HCT116 (cell line): Measurements from ENCODE around the gene USP32.

ENCODE experiments used
- CBX3 ChIP-seq: IDR thresholded peaks from 2 replicates; pipeline ENCODE4 v1.6.1; 2012; ENCODE audit warnings: low read depth
- CTCF ChIP-seq, 3 experiments: fragments of 200-600 bp in 1 of 3; sonication (generic) in 1 of 3; IDR thresholded peaks in 2 of 3; conservative IDR thresholded peaks in 1 of 3; 2 replicates each; pipeline ENCODE4 v1.5.1; 2012 to 2017; ENCODE audit warnings: low read depth in 2 of 3, low read length in 2 of 3, antibody characterized with exemption in 1 of 3, borderline replicate concordance in 1 of 3, control low read depth in 1 of 3, mild to moderate bottlenecking in 1 of 3, mixed read lengths in 1 of 3, mixed run types in 1 of 3, moderate library complexity in 1 of 3; ENCODE audit not compliant: insufficient read depth in 1 of 3
- EZH2phosphoT487 ChIP-seq: fragments of 200-600 bp; IDR thresholded peaks from 2 replicates; pipeline ENCODE4 v1.6.1; 2018; ENCODE audit warnings: antibody characterized with exemption, borderline replicate concordance
- JUND ChIP-seq: IDR thresholded peaks from 2 replicates; pipeline ENCODE4 v1.6.1; 2012
- POLR2A ChIP-seq: IDR thresholded peaks from 2 replicates; pipeline ENCODE4 v1.7.0; 2011; ENCODE audit warnings: borderline replicate concordance; ENCODE audit not compliant: insufficient read depth, insufficient read length; ENCODE audit errors: extremely low read depth
- SP1 ChIP-seq: IDR thresholded peaks from 2 replicates; pipeline ENCODE4 v1.6.1; 2012; ENCODE audit warnings: low read depth
- TCF7L2 ChIP-seq: IDR thresholded peaks from 2 replicates; pipeline ENCODE4 v1.7.0; 2011; ENCODE audit warnings: borderline replicate concordance, inconsistent platforms; ENCODE audit not compliant: insufficient read depth, insufficient read length; ENCODE audit errors: extremely low read depth
- YY1 ChIP-seq: IDR thresholded peaks from 2 replicates; pipeline ENCODE4 v1.6.1; 2011; ENCODE audit warnings: low read length, low read depth, moderate library complexity, mild to moderate bottlenecking; ENCODE audit not compliant: insufficient replicate concordance; ENCODE audit errors: extremely low read depth
- ZBTB33 ChIP-seq: IDR thresholded peaks from 2 replicates; pipeline ENCODE4 v1.6.1; 2011; ENCODE audit warnings: mild to moderate bottlenecking, low read length, moderate library complexity; ENCODE audit not compliant: insufficient replicate concordance; ENCODE audit errors: extremely low read depth

DNA sequence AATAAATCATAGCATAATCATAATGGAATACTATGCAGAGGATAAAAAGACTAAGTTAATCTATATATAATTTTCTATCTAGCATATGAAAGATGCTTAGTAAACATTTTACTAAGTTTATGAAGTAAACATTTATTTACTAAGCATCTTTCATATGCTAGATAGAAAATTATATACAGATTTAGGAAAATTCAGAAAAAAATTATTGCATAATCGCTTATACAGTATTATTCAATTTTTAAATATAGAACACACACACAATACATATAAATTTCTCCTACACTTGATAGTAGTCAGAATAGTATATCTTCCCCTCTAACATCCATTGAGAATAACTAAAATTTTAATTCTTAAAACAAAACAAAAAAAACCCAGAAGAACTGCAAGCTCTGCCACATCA lies 131.4 kb downstream of the USP32 start:
- TF ChIP-seq POLR2A (no peak), YY1 (no peak), SP1 (no peak), CTCF (IDR thresholded peaks at IDR 0.05 in 2 of 3, conservative IDR thresholded peaks at IDR 0.05 in 1 of 3; ENCODE audit: borderline replicate concordance in 1 of 3, insufficient read depth in 1 of 3, low read depth in 2 of 3, low read length in 2 of 3) (no peak), JUND (no peak), EZH2phosphoT487 (no peak), CBX3 (no peak), TCF7L2 (no peak), ZBTB33 (no peak)
